ENCODE results near the gene SLC40A1. TPM values are rescaled to one million over a fixed set of nuclear protein-coding genes. Genes with fewer than 3 reads are reported as not detected.

The SLC40A1 gene
- polyA plus RNA-seq, 3 donors, result 119 to 125 (median 120) TPM

DNA sequence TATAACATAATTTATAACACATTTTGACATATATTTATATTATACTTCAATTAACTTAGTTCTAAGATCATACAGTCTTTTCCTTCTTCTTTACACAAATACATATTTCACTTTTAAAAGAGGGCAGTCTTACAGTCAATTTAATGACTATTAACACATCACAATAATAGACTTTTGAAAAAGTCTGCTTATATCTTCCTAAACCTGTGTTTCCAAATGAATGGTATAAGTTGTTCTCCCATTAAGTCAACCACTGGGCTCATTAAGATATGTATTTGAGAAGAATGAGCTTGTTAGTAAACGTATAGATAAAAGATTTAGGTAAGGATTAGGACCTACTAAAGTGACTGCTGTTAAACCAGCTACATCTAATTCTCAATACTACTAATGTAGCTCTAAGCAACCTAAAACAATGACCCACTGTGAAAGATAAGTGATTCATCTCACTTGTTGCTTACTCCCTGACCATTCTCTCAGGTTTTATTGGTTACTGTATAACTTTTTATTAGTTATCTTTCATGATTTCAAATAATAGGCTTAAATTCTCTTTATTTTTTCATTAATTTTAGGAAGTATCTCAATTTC is 27.0 kb downstream of the SLC40A1 start:
- DNase-seq (ENCODE audit: extremely low read depth in 1 of 11, low read depth in 9 of 11, low spot score in 4 of 11), result no peak

DNA sequence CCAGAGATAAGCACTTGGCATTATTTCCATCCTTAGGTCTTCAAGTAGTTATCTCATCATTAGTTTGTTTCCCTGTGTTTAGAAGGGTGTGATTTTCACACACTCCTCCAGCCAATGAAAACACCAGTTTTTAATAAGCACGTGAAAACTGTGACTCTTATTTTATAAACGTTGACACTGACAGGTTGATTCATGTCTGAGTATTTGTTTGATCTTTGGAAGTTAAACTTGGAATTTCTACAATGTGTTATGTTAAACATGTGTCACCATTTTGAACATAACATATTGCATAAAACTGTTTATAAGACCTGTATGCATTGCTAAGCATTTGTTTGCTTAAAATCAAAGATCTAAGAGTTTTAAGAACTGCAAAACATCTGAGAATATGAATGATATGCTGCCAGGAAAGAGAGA is 27.6 kb downstream of the SLC40A1 start:
- DNase-seq (ENCODE audit: extremely low read depth in 1 of 11, low read depth in 9 of 11, low spot score in 4 of 11), result no peak

DNA sequence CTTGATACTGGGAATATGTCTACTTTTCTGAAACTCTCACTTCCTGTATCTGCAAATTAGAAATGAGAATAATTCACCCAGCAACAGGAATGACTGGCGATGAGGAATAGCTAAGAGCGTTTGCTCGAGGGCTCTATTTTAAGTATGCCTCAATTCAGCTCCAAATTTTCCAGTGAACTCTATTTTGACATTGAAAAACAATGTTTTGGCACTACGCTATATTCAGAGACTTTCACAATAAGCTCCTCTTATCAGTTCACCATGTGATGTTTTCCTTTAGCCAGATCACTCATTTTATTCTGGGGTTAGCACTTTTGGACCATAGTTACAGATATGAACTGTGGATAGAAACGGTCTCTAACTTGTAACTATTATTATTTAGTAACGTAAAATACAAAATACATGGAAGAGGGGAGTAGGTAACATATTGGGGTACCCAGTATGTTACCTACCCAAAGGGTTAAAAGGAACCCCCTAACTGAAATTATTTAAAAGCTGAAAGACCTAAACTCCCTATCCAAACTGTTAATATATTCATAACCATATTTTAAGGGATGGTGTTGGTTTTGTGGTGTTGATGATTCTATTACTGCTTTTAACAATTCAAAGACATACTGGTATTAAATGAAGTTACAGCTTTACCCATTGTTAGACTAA is 28.1 kb downstream of the SLC40A1 start:
- no peak for DNase-seq (ENCODE audit: extremely low read depth in 1 of 11, low read depth in 9 of 11, low spot score in 4 of 11)

DNA sequence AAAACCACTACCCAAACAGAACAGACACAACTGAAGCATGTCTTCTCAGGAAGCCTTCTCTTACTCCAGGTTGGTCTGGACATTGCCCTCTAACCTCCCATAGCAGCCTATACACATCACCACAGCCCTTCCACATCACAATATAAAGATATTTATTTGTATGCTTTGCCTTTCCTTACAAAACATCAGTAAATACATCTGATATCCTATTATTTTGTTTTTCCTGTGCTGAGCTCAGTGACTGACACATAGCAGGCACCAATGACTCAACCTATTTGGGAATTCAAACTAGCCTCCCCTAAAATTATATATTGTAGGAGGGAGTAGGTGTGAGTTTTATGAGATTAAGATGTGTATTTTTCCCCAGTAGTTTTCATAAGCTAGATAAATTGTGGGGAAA is 28.8 kb downstream of the SLC40A1 start:
- no peak for DNase-seq (ENCODE audit: extremely low read depth in 1 of 11, low read depth in 9 of 11, low spot score in 4 of 11)

DNA sequence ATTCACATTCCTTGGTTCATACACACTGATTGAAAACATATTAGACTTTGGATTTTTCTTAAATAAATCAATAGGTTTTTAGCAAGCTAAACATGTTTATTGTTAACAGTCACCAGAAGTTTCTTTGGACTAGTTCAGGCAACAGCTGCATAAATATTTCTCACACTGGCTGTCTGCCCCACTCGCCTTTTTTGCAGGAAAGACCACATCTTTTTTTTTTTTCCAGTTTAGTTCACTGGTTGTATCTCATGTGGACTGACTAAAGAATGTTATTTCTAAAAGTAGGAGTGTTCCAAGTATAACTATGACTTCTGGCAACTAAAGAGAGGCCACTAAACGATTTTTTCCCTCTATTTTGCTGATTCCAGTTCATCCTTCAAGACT is 31.1 kb downstream of the SLC40A1 start:
- DNase-seq (ENCODE audit: extremely low read depth in 1 of 11, low read depth in 9 of 11, low spot score in 4 of 11), result no peak

GRCh38 chr2:189548666-189549448 is 31.7 kb downstream of the SLC40A1 start:
- DNase-seq (ENCODE audit: extremely low read depth in 1 of 11, low read depth in 9 of 11, low spot score in 4 of 11), result no peak

DNA sequence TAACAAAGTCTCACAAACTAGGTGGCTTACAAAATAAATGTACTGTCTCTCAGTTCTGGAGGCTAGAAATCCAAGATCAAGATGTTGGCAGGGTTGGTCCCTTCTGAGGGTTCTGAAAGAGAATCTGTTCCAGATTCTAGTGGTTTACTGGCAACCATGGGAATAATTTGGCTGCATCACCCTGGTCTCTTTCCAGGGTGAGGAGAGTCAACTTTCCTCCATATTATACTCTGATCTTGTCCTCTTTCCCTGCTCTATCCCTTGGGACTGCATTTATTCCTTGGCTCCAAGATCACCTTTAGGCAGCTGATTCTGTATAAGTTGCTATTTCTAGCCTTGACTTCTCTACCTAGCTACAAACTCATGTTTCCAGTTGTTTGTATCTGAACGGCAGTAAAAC is 35.2 kb downstream of the SLC40A1 start:
- DNase-seq (ENCODE audit: extremely low read depth in 1 of 11, low read depth in 9 of 11, low spot score in 4 of 11), result no peak

- DNase-seq (ENCODE audit: extremely low read depth in 1 of 11, low read depth in 9 of 11, low spot score in 4 of 11), result no peak
Observed at GRCh38 chr2:189544318-189545042, 36.1 kb downstream of the SLC40A1 start.

DNA sequence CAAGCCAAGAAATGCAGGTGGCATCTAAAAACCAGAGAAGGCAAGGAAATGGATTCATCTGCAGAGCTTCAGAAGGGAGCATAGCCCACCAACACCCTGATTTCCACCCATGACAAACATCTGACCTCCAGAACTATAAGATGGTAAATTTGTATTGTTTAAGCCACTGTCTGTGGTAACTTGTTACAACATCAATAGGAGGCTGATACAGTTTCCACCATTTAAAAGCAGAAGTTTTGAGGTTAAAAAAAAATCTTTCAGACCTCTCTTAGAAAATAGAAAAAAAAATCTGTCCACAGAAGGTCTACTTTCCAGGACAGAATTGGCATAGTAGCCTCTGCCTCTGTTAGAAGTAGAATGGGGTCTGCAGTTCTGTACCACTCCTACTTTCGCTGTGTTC is 37.2 kb downstream of the SLC40A1 start:
- DNase-seq (ENCODE audit: extremely low read depth in 1 of 11, low read depth in 9 of 11, low spot score in 4 of 11), result no peak

GRCh38 chr2:189542145-189542882 is 38.3 kb downstream of the SLC40A1 start:
- DNase-seq (ENCODE audit: extremely low read depth in 1 of 11, low read depth in 9 of 11, low spot score in 4 of 11), result no peak

DNA sequence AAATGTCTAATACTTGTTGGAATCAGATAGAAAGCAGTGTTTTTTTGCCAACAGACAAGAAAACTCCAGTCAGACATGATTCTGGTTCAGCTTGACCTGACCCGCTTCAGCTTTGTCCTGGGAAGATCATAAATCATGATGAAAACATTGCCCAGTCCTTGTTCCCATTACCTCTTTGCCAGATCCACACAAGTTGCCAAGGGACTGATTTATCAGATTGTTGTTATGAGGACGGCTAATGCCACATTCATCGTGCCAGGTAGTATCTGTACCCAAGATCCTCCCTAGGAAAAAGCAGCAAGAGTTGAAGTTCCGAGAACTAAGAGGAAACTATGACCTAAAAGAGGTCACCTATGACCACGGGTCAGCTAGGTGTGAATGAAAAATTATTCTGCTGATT is 39.0 kb downstream of the SLC40A1 start:
- DNase-seq (ENCODE audit: extremely low read depth in 1 of 11, low read depth in 9 of 11, low spot score in 4 of 11), result no peak

DNA sequence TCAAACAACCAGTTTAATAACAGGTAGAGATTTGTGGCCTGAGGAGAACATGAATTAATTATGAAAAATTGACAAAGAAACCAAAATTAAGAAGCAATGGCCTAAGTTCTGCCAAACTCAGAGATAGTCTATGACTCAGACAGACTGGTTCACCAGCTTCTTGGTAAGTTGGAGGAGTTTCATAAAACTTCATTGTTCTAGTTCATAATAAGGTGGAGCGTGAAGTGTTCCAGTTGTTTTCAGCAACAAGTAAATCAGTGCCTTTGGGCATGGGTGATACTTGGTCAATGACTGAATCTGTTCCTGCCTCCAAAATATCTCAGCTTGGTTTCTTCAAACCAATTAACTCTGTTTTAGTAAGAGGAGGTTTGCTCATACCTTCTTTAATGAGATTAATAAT is 40.0 kb downstream of the SLC40A1 start:
- no peak for DNase-seq (ENCODE audit: extremely low read depth in 1 of 11, low read depth in 9 of 11, low spot score in 4 of 11)

GRCh38 chr2:189538402-189538801 is 42.2 kb downstream of the SLC40A1 start:
- DNase-seq (ENCODE audit: extremely low read depth in 1 of 11, low read depth in 9 of 11, low spot score in 4 of 11), result no peak

GRCh38 chr2:189536830-189537229 is 43.8 kb downstream of the SLC40A1 start:
- no peak for DNase-seq (ENCODE audit: extremely low read depth in 1 of 11, low read depth in 9 of 11, low spot score in 4 of 11)

- no peak for DNase-seq (ENCODE audit: extremely low read depth in 1 of 11, low read depth in 9 of 11, low spot score in 4 of 11)
Observed at GRCh38 chr2:189534854-189535832, 45.4 kb downstream of the SLC40A1 start.

DNA sequence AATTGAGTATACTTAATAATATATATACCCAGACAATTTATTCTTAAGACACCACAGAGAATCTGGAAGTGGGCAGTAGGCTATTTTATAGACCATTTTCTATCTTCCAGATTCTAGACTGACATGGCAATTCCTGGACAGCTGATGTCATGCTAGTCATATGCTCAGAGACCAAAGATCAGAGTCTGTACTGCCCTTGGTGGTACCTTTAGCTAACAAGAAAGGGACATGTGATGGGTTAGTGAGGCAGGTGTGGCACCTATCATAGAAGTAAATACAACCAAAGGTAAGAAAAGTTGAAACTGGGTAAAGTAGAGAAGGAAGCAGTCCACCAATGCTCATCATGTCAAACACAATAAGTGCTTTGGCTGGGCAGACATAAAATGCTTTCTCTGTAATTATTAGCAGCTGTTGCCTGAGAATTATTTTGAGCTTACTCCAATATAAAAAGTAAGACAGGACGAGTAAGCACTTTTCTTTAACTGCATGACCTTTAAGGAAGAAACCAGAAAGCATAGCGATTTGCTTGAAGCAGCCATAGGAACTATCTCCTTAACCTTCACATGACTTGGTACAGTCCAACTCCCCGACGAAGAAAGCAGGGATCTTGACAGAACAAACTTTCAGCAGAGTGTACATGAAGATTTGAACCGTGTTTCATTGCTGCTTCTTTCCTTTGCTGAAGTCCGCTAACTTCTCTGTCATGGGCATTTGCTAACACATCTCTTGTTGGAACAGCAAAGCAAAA is 47.1 kb downstream of the SLC40A1 start:
- no peak for DNase-seq (ENCODE audit: extremely low read depth in 1 of 11, low read depth in 9 of 11, low spot score in 4 of 11)

GRCh38 chr2:189530965-189531637 is 49.5 kb downstream of the SLC40A1 start:
- no peak for DNase-seq (ENCODE audit: extremely low read depth in 1 of 11, low read depth in 9 of 11, low spot score in 4 of 11)
